ENCODE data around the gene LMBR1L. TPM values are rescaled to one million over a fixed set of nuclear protein-coding genes. Genes with fewer than 3 reads are reported as not detected.

Gene LMBR1L
- total and polyA plus RNA-seq, 2 experiments from 2014 or later = 51.3 to 52.9 TPM

GRCh38 chr12:49089821-49090773 is 20.6 kb downstream of the LMBR1L start:
- H3K27me3 ChIP-seq = peaks cover 96% of the 10 kb centered on the region
- H3K9me3 ChIP-seq (ENCODE audit: low read depth) = no peaks in the 10 kb centered on the region
- peak; percentile 28 for TF ChIP-seq CTCF (IDR thresholded peaks at IDR 0.05; ENCODE audit: low read depth, low read length)
- no peaks in the 10 kb centered on the region for H3K36me3 ChIP-seq
- H3K4me1 ChIP-seq (ENCODE audit: low read depth) = peaks cover 12% of the 10 kb centered on the region
- H3K4me3 ChIP-seq = peak overlapping the region; percentile 11
- H3K27ac ChIP-seq = no peak overlapping the region
- DNase-seq (ENCODE audit: low read depth in 1 of 2, low spot score in 1 of 2) = peak; percentile 47 to 72

GRCh38 chr12:49088932-49089330 is 21.7 kb downstream of the LMBR1L start:
- no peak for TF ChIP-seq CTCF (IDR thresholded peaks at IDR 0.05; ENCODE audit: low read depth, low read length)
- no peak overlapping the region for H3K4me3 ChIP-seq
- peaks cover 6% of the 10 kb centered on the region for H3K4me1 ChIP-seq (ENCODE audit: low read depth)
- H3K27ac ChIP-seq = no peak overlapping the region
- H3K36me3 ChIP-seq = no peaks in the 10 kb centered on the region
- peaks cover 85% of the 10 kb centered on the region for H3K27me3 ChIP-seq
- H3K9me3 ChIP-seq (ENCODE audit: low read depth) = no peaks in the 10 kb centered on the region
- no peak for DNase-seq (ENCODE audit: low read depth in 1 of 2, low spot score in 1 of 2)

- TF ChIP-seq CTCF (IDR thresholded peaks at IDR 0.05; ENCODE audit: low read depth, low read length) = peak; percentile 87
- peak; percentile 89 to 96 for DNase-seq (ENCODE audit: low read depth in 1 of 2, low spot score in 1 of 2)
- Histone ChIP-seq H3K27me3 (peaks cover 79% of the 10 kb centered on the region), H3K36me3 (no peaks in the 10 kb centered on the region), H3K4me1 (ENCODE audit: low read depth) (peaks cover 4% of the 10 kb centered on the region), H3K4me3 (no peak overlapping the region), H3K9me3 (ENCODE audit: low read depth) (no peaks in the 10 kb centered on the region), H3K27ac (no peak overlapping the region)
Observed at GRCh38 chr12:49088150-49088931, 22.3 kb downstream of the LMBR1L start.

- H3K36me3 ChIP-seq = no peaks in the 10 kb centered on the region
- H3K27ac ChIP-seq = no peak overlapping the region
- TF ChIP-seq CTCF (IDR thresholded peaks at IDR 0.05; ENCODE audit: low read depth, low read length) = no peak
- no peaks in the 10 kb centered on the region for H3K9me3 ChIP-seq (ENCODE audit: low read depth)
- DNase-seq (ENCODE audit: low read depth in 1 of 2, low spot score in 1 of 2) = peak in 1 of 2 donors; percentile 36
- H3K27me3 ChIP-seq = peaks cover 57% of the 10 kb centered on the region
- H3K4me1 ChIP-seq (ENCODE audit: low read depth) = peaks cover 4% of the 10 kb centered on the region
- no peak overlapping the region for H3K4me3 ChIP-seq
Observed at GRCh38 chr12:49086116-49086515, 24.5 kb downstream of the LMBR1L start.

- H3K27ac ChIP-seq = no peak overlapping the region
- no peak for TF ChIP-seq CTCF (IDR thresholded peaks at IDR 0.05; ENCODE audit: low read depth, low read length)
- H3K27me3 ChIP-seq = peaks cover 40% of the 10 kb centered on the region
- no peak overlapping the region for H3K4me3 ChIP-seq
- H3K9me3 ChIP-seq (ENCODE audit: low read depth) = no peaks in the 10 kb centered on the region
- H3K36me3 ChIP-seq = no peaks in the 10 kb centered on the region
- no peak for DNase-seq (ENCODE audit: low read depth in 1 of 2, low spot score in 1 of 2)
- H3K4me1 ChIP-seq (ENCODE audit: low read depth) = peaks cover 4% of the 10 kb centered on the region
Observed at GRCh38 chr12:49084438-49084837, 26.2 kb downstream of the LMBR1L start.
